ENCODE measurements around the gene GPAT3. TPM values are rescaled to one million over a fixed set of nuclear protein-coding genes. Genes with fewer than 3 reads are reported as not detected.
"Not testable (repeated sequence)": the region's sequence is repeated elsewhere in the genome, so short reads cannot be mapped to it uniquely, and the experiment has no call there.

The GPAT3 gene
- total RNA-seq, 1 experiment from 2014 or later, result 4.4 TPM

DNA sequence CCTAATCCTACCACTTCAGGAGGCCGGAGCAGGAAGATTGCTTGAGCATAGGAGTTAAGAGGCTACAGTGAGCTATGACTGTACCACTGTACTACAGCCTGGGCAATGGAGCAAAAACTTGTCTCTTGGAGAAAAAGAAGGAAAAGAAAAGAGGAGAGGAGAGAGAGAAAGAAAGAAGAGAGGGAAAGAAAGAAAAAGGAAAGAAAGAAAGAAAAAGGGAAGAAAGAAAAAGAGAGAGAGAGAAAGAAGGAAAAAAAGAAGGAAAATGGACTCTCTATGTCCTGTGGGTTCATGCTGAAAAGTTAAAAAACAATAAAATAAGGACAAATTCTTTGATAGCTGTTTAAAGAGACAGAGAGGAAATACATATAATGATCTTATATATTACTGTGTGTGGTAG is 37.7 kb upstream of the GPAT3 start:
- Mint-ChIP-seq H3K4me1 (ENCODE audit: low read depth, unreplicated experiment) (peaks cover 12% of the 10 kb centered on the region), H3K27me3 (ENCODE audit: unreplicated experiment) (no peaks in the 10 kb centered on the region), H3K4me3 (ENCODE audit: low read depth, unreplicated experiment) (no peak overlapping the region), H3K27ac (ENCODE audit: unreplicated experiment) (no peak overlapping the region), H3K36me3 (ENCODE audit: insufficient read depth, unreplicated experiment) (no peaks in the 10 kb centered on the region), H3K9me3 (ENCODE audit: low read depth, unreplicated experiment) (no peaks in the 10 kb centered on the region)
- no TSS peak for BruUV-seq (replicated peaks)
- intact Hi-C loops (cut with micrococcal nuclease; ENCODE audit: unreplicated experiment), result no loop called here
- CTCF ChIA-PET, result no interaction called here
- TF ChIP-seq, protein P1, sequence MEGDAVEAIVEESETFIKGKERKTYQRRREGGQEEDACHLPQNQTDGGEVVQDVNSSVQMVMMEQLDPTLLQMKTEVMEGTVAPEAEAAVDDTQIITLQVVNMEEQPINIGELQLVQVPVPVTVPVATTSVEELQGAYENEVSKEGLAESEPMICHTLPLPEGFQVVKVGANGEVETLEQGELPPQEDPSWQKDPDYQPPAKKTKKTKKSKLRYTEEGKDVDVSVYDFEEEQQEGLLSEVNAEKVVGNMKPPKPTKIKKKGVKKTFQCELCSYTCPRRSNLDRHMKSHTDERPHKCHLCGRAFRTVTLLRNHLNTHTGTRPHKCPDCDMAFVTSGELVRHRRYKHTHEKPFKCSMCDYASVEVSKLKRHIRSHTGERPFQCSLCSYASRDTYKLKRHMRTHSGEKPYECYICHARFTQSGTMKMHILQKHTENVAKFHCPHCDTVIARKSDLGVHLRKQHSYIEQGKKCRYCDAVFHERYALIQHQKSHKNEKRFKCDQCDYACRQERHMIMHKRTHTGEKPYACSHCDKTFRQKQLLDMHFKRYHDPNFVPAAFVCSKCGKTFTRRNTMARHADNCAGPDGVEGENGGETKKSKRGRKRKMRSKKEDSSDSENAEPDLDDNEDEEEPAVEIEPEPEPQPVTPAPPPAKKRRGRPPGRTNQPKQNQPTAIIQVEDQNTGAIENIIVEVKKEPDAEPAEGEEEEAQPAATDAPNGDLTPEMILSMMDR (IDR thresholded peaks at IDR 0.05; ENCODE audit: unreplicated experiment), result no peak
- DNase-seq, result no peak

DNA sequence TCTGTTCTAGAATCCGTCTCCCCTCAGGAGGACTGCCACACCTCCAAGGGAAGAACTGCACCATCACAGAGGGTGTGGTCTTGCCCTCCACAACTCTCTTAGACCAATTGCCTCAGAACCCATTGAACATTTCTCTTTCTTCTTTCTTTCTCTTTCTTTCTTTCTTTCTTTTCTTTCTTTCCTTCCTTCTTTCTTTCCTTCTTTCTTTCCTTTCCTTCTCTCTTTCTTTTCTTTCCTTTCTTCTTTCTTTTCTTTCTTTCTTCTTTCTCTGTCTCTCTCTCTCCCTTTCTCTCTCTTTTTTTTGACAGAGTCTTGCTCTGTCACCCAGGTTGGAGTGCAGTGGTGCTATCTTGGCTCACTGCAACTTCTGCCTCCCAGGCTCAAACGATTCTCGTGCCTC is 34.2 kb upstream of the GPAT3 start:
- H3K4me1 Mint-ChIP-seq (ENCODE audit: low read depth, unreplicated experiment), result peaks cover 12% of the 10 kb centered on the region
- DNase-seq; H3K36me3 Mint-ChIP-seq (ENCODE audit: insufficient read depth, unreplicated experiment); H3K27me3 Mint-ChIP-seq (ENCODE audit: unreplicated experiment); H3K4me3 Mint-ChIP-seq (ENCODE audit: low read depth, unreplicated experiment); H3K27ac Mint-ChIP-seq (ENCODE audit: unreplicated experiment); H3K9me3 Mint-ChIP-seq (ENCODE audit: low read depth, unreplicated experiment); CTCF ChIA-PET; BruUV-seq (replicated peaks): not testable (repeated sequence)
- intact Hi-C loops (cut with micrococcal nuclease; ENCODE audit: unreplicated experiment), result loop anchor here (10.0 kb wide), 1 partner anchor 463 kb away; no protein-coding TSS in a partner anchor

DNA sequence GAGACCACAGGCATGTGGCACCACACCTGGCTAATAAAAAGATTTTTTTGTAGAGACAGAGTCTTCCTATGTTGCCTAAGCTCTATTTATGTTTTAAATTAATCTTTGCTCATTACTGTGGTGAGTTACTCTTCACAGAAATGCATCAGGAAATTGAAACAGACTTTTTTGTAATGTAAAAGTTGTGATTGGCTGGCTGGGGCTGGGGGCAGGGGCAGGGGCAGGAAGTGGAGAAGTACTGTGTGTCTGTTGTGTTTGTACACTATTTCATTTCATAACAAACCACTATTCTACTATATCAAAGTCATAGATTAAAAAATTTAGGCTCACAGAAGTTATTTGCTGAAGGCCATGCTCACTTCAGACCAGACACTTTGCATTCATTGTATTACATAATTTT is 31.9 kb upstream of the GPAT3 start:
- CTCF ChIA-PET, result interaction anchor here (0.6 kb wide), 1 partner anchor 126 kb away, joined by 3 read pairs; no protein-coding TSS in a partner anchor
- TF ChIP-seq, protein P1 (IDR thresholded peaks at IDR 0.05; ENCODE audit: unreplicated experiment), result no peak
- DNase-seq, result no peak
- intact Hi-C loops (cut with micrococcal nuclease; ENCODE audit: unreplicated experiment), result loop anchor here (10.0 kb wide), 1 partner anchor 461 kb away; no protein-coding TSS in a partner anchor
- BruUV-seq (replicated peaks), result no TSS peak
- Mint-ChIP-seq H3K4me3 (ENCODE audit: low read depth, unreplicated experiment) (no peak overlapping the region), H3K9me3 (ENCODE audit: low read depth, unreplicated experiment) (no peaks in the 10 kb centered on the region), H3K27me3 (ENCODE audit: unreplicated experiment) (no peaks in the 10 kb centered on the region), H3K4me1 (ENCODE audit: low read depth, unreplicated experiment) (no peaks in the 10 kb centered on the region), H3K36me3 (ENCODE audit: insufficient read depth, unreplicated experiment) (no peaks in the 10 kb centered on the region), H3K27ac (ENCODE audit: unreplicated experiment) (no peak overlapping the region)

DNA sequence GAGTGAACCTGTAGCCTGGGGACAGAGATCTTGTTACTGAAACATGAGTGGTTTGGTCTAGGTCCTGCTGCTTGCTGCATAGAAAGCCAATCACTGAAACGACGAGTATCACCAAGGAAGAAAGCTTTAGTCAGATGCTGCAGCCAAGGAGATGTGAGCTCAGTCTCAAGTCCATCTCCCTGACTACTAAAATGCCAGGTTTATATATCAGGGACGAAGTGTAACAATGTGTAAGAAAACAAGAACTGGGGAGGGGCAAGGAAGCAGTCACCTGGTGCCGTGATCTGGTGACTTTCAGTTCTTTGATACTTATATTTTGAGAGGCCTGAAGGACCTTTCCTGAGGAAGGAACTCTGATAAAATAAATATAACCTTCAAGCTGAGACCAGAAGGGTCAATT is 31.4 kb upstream of the GPAT3 start:
- CTCF ChIA-PET, result no interaction called here
- intact Hi-C loops (cut with micrococcal nuclease; ENCODE audit: unreplicated experiment), result loop anchor here (10.0 kb wide), 1 partner anchor 460 kb away; no protein-coding TSS in a partner anchor
- H3K4me1 Mint-ChIP-seq (ENCODE audit: low read depth, unreplicated experiment), result no peaks in the 10 kb centered on the region
- H3K9me3 Mint-ChIP-seq (ENCODE audit: low read depth, unreplicated experiment), result no peaks in the 10 kb centered on the region
- TF ChIP-seq, protein P1 (IDR thresholded peaks at IDR 0.05; ENCODE audit: unreplicated experiment), result no peak
- H3K27ac Mint-ChIP-seq (ENCODE audit: unreplicated experiment), result no peak overlapping the region
- H3K36me3 Mint-ChIP-seq (ENCODE audit: insufficient read depth, unreplicated experiment), result no peaks in the 10 kb centered on the region
- no peak overlapping the region for H3K4me3 Mint-ChIP-seq (ENCODE audit: low read depth, unreplicated experiment)
- BruUV-seq (replicated peaks), result no TSS peak
- no peaks in the 10 kb centered on the region for H3K27me3 Mint-ChIP-seq (ENCODE audit: unreplicated experiment)
- no peak for DNase-seq

DNA sequence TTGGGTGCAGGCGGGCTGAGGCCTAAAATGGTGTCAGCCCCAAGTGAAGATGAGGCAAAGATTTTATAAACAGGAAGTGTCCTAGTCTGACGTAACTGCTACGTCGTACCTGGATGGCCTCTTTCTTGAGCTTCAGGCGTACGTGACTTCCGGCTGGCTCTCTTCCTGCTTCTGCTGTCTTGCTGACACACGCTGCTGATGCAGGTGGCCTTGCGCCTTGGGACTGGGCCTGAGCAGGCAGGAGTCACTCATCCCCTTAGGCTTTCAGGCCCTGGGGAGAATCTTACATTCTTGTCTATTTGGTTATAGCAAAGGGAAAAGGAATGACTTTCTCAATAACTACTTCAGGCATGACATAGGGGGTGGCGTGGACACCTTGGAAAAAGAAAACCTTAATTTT is 30.9 kb upstream of the GPAT3 start:
- Mint-ChIP-seq H3K4me3 (ENCODE audit: low read depth, unreplicated experiment) (no peak overlapping the region), H3K9me3 (ENCODE audit: low read depth, unreplicated experiment) (no peaks in the 10 kb centered on the region), H3K27ac (ENCODE audit: unreplicated experiment) (no peak overlapping the region), H3K27me3 (ENCODE audit: unreplicated experiment) (no peaks in the 10 kb centered on the region), H3K36me3 (ENCODE audit: insufficient read depth, unreplicated experiment) (no peaks in the 10 kb centered on the region), H3K4me1 (ENCODE audit: low read depth, unreplicated experiment) (no peaks in the 10 kb centered on the region)
- no peak for DNase-seq
- intact Hi-C loops (cut with micrococcal nuclease; ENCODE audit: unreplicated experiment), result loop anchor here (10.0 kb wide), 1 partner anchor 460 kb away; no protein-coding TSS in a partner anchor
- CTCF ChIA-PET, result no interaction called here
- BruUV-seq (replicated peaks), result no TSS peak
- TF ChIP-seq, protein P1 (IDR thresholded peaks at IDR 0.05; ENCODE audit: unreplicated experiment), result no peak
